ELF-1 (cell line): ENCODE results near the gene WARS2.
A peak's percentile ranks its signal among the peaks of the same experiment; 100 is the strongest.
"Not testable (repeated sequence)": the region's sequence is repeated elsewhere in the genome, so short reads cannot be mapped to it uniquely, and the experiment has no call there.

ENCODE experiments used
- DNase-seq: peaks from one replicate; pipeline ENCODE4 v3.0.0-alpha.2; 2016; ENCODE audit warnings: low read depth, low spot score

The WARS2 gene

DNA sequence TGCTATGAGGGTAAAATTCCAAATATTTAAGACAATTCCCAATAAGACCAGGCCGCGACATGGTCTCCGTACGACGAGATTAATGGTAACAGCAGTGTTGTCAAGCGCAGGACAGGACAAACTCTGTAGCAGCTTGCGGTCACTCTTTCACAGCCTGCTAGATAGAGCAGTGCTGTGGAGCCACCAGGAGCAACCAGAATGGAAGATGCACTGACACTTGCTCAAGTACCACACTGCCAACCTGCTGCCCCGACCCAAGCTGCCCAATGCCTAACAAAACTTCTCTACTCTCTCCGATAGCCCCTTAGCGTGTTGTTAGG, 636 bp downstream of the WARS2 start:
- no peak for DNase-seq

DNA sequence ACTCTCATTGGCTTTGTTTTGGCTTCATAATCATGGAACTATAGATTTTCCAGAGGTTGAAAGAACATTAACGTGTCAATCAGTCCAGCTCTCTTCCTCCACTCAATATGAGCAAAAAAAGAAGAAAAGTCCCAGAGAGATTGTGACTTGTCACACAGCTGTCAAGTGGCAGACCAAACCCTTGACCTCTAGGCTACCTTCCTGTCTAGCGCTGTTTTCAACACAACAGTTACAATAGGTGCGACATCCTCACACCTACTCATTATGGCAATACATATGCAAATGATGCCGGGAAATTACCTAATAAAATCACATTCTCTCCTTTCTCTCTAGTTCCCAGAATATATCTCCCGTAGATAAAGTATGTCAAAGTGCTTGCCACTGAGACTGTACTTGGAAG, 1.1 kb downstream of the WARS2 start:
- no peak for DNase-seq

GRCh38 chr1:119136401-119136800, 4.1 kb downstream of the WARS2 start:
- no peak for DNase-seq

DNA sequence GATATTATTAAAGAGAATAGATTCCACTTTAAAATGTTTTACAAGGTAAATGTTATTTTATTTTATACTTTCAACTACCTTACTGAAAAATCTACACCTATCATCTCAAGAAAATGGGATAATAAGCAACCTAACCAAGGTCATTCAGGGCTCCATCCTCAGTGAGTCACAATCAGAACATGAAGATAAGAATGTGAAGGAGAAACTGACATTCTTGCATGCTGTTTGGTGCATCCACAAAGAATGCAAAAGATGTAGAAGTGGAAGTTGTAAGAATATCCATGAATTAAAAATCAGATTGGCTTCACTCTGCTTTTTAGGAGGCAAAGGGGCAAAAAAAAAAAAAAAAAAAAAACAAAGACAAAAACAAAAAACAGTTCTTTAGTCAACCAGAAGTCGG, 6.5 kb downstream of the WARS2 start:
- DNase-seq = no peak

GRCh38 chr1:119132179-119132578, 8.3 kb downstream of the WARS2 start:
- DNase-seq = no peak

DNA sequence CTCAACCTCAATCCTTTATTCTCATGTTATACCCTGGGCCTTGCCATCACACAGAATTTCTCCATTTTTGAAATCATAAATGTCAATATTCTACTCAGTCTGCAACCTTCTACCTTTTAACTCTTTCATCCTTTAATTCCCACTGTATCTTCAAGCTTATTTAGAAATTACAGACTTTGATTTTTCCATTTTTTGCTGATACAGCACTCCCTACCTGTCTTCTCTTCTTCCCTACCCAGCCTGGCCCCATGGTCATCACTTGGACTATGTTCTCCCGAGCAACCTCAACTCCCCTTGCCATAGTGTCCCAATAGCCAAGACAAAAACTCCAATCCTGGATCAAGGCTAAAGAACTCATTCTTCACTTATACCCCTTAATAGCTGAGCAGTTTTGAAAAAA, 14.6 kb downstream of the WARS2 start:
- no peak for DNase-seq

GRCh38 chr1:119124764-119125163, 15.7 kb downstream of the WARS2 start:
- no peak for DNase-seq

DNA sequence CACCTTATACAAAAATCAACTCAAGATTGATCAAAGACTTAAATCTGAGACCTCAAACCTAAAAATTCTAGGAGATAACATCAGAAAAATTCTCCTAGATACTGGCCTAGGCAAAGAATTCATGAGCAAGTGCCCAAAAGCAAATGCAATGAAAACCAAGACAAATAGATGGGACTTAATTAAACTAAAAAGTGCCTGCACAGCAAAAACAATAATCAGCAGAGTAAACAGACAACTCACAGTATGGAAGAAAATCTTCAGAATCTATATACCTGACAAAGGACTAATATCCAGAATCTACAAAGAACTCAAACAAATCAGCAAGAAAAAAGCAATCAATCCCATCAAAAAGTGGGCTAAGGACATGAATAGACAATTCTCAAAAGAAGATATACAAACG, 18.6 kb downstream of the WARS2 start:
- not testable (repeated sequence) for DNase-seq

DNA sequence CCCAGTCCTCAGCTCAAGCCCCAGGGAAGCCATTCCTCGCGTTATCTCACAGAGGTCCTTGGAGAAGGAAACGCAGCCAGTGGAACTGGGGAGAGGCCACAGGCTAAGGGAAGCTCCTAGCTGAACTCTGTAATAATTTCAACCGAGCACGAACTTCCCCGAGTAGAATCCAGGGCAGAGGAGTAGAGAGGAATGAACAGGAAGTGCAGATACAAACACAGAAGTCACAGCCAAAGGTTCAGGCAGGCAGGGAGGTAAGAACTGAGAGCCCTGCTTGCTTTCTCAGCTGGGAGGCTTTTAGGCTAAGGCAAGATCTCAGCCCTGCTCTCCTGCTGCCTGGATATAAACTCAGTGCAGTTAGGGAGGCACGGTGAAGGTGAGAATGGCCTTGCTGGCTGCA, 23.7 kb downstream of the WARS2 start:
- DNase-seq = no peak

DNA sequence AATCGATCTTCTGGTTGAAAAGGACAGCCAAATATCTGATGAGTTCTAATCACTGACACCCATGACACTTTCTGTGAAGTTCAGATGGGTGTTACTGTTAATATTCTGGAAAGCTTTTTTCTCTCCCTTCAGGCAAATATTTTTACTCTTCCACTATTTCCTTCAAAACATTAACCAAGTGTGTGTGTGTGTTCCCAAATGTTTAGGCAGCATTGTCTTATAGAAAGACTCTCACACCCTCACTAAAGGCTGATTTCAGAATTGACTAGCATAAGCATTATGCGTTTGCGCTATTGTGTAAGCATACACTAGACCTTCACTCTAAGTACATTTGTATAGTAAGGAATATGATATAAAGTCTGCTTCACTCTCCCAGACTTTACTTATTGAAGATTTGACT, 24.7 kb downstream of the WARS2 start:
- DNase-seq = no peak

DNA sequence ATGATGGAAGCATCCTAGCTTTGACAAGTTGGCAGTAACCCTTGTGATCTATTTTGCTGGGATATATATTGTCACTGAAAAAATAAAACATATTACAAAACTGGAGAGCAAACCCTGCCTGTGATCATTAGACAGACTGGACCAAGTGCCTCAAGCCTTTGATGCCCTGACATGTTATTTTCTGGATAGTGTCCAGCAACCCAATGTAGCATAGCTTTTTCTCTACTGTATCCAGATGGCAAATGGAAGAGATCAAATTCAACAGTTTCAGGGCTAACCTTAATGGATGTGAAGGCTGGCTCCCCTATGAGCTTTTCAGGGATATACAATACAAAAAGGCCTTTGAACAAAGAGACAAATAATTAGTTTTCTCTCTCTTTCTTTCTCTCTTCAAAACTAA, 25.1 kb downstream of the WARS2 start:
- no peak for DNase-seq

GRCh38 chr1:119114786-119115185, 25.7 kb downstream of the WARS2 start:
- no peak for DNase-seq

- no peak for DNase-seq
Measured at GRCh38 chr1:119112791-119113190, 27.7 kb downstream of the WARS2 start.

DNA sequence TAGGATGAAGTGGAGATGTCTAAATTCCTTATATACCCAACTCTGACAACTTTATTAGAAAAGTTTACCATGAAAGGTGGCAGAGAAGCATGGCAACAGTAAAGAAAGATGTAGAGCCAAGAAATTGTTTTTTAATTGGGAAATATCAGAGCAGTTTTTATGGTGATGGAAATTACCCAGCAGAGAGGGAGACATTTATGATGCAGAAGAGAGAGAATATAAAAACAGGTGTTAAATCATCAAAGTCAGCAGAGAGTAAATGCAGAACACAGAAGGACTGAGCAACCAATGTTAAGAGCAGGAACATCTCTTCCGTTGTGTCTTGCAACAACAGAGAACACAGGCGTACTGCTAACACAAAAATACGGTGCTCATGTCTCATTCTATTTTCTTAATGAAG, 28.2 kb downstream of the WARS2 start:
- DNase-seq = no peak

- DNase-seq = no peak
Measured at GRCh38 chr1:119108988-119109387, 31.5 kb downstream of the WARS2 start.

GRCh38 chr1:119103764-119104163, 36.7 kb downstream of the WARS2 start:
- no peak for DNase-seq

- no peak for DNase-seq
Measured at GRCh38 chr1:119102051-119102450, 38.4 kb downstream of the WARS2 start.

DNA sequence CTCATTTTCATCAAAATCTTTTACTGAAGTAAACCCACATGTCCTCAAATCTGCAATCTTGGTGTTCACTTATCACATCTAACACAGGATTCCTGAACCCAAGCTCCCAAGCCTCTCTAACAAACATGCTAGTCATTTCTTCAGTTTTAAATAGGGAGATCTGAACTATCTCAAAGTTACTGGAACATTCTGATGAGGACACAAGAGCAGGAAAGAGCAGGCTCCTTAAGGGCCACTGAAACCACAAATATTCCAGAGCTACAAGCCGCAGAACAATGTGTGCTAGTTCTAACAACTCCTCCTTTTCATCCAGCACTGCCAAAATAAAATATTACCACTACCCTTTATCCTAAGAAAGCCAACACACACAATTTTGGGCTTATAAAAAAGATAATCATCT, 38.9 kb downstream of the WARS2 start:
- no peak for DNase-seq

DNA sequence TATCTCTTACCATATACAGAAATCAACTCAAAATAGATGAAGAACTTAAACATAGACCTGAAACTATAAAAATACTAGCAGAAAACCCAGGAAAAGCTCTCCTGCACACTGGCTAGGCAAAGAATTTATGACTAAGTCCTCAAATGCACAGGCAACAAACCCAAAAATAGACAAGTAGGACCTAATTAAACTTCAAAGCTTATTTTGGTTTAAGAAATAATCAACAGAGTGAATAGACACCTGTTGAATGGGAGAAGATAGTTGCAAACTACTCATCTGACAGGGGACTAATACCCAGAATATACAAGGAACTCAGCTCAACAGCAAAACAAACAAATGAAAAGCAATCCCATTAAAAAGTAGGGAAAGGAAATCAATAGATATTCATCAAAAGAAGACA, 40.7 kb downstream of the WARS2 start:
- no peak for DNase-seq

DNA sequence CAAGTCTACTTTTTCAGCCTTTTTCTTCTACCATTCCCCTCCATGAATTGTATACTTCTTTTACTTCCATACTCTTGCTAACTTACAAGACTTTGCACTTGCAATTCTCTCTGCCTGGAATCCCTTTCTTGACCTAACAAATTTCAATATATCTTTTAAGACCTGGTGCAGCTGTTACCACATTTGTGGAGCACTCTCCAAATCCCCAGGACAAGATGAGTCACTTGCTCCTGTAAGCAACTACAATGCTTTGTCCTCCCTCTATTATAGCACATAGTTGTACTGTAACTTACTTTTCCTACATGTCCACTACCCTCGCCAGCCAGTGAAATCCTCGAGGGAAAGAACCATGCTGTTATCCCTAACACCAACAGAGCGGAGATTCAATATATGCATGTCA, 43.1 kb downstream of the WARS2 start:
- no peak for DNase-seq

- DNase-seq = no peak
Measured at GRCh38 chr1:119093721-119094120, 46.7 kb downstream of the WARS2 start.

GRCh38 chr1:119091618-119092017, 48.8 kb downstream of the WARS2 start:
- DNase-seq = peak; percentile 33

GRCh38 chr1:119090250-119090649, 50.2 kb downstream of the WARS2 start:
- no peak for DNase-seq

DNA sequence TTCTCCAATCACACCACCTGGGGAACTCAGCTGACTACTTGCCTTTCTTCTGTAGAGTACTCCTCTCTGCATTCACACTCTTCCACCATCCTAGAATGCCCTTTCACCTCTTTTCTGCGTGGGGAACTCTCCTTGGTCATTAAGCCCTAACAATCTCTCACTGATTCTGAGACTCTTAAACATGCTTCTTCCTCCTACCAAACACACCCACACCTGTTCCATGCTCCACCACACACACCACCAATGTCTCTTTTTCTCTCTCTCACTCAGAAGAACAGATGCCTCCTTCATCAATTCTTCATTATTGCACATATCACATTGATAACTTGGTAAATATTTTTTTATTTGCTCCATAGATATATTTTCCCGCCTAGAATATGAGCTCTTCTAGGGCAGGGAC, 53.6 kb downstream of the WARS2 start:
- no peak for DNase-seq

DNA sequence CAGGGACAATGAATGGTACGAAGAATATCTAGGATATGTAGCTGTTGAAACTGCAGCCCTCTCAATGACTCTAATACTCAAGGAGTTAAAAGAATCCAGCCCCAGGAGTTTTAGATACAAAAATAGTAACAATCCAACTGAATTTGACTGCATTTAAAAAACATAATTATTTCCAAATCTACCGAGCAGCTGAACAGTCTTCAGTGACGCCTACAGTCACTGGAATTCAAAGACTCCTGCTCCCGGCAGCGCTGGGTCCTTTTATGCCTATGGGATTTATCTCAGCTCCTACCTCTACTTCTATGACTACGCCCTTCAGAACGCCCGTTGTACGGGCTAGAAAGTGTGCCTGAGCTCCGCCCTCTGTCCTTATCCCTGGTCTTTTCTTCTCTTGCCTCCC, 55.7 kb downstream of the WARS2 start:
- DNase-seq = no peak
